GM19023 (cell line): ENCODE results near the gene PYCARD.
"Not testable (repeated sequence)": the region's sequence is repeated elsewhere in the genome, so short reads cannot be mapped to it uniquely, and the experiment has no call there.

ENCODE experiments used
- ATAC-seq: cut with Tn5 transposase; IDR thresholded peaks from one replicate; pipeline ENCODE4 v1.9.1; 2021; ENCODE audit warnings: mild to moderate bottlenecking, moderate library complexity; ENCODE audit not compliant: unreplicated experiment

The PYCARD gene

DNA sequence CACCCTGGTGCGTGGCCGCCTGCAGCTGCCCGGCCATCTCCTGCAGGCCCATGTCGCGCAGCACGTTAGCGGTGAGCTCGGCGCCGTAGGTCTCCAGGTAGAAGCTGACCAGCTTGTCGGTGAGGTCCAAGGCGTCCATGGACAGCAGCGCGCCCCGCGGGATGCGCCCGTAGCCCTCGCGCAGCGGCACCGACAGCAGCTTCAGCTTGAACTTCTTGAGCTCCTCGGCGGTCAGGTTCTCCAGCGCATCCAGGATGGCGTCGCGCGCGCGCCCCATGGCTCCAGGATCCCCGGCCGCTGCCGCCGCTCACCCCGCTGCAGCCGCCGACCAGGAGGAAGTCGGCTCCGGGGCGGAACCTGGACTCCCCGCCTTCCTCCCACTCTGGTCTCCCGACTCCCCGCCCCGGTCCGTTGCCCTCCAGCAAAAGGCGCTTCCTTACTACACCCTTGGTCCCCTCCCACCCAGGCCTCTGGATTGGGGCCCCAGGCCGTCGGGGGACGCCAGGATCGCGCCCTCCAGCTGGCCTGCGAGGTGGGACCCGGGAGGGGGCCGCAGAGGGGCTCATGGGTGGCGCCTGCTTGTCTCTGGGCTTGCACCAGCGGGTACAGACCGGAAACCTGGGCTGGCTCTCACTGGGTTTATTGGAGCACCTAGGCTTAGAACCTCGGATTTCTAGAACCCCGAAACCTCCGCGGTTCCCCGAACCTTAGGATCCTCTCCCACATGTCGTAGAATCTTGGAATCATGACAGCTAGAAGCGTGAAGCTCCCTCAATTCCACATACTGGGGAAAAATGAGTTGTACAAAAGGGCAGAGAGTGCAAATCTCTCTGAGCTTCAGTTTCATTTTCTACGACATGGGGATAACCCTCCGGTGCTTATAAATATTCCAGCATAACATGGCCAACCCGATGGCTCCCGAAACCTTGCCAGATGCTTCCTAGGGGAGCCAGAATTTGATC is at the start of gene PYCARD:
TSS of gene PYCARD (minus strand) at position 347 of the 962 bp plus-strand sequence. CDS start at position 277, 70 bp downstream.
- peak; percentile 35 for ATAC-seq

DNA sequence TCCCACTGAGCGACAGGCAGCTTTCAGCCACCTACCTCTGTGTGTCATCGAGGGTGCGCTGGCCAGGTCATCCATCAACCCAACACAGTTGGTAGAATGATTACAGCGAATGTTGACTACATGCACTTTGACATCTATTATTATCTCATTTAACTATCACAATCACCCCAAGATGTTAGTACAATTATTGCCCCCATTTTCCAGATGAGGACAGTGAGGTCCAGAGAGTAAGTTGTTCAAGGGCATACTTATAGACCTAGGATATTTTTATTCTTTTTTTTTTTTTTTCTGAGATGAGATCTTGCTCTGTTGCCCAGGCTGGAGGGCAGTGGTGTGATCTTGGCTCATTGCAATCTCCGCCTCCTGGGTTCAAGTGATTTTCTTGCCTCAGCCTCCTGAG is 48.9 kb upstream of the PYCARD start:
- ATAC-seq, result no peak

DNA sequence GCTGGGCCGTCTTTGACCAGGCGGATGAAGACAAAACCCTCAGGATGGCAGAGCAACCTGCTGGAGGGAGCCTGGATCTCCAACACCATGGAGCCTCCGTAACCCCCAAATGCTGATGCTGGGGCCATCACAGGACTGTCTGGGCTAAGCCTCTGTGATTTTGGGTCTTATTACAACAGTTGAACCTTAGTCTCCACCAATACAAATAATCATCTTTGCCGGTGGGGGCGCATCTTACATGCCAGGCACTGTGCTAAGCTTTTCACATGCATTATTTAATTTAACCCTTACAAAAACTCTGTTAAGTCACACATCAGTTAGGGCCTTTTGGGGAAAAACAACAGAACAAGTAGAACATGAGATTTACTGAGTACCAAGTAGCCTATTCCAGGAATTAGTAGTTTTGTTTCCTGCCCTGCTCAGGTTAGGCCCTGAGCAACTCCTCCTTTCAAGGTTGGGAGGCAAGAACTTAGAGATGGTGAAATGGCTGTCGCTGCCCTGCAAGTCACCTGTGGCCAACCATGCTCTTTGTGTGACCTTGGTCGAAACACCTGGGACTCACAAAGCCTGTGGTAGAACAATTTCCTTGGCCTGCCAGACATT is 48.3 kb upstream of the PYCARD start:
- no peak for ATAC-seq

DNA sequence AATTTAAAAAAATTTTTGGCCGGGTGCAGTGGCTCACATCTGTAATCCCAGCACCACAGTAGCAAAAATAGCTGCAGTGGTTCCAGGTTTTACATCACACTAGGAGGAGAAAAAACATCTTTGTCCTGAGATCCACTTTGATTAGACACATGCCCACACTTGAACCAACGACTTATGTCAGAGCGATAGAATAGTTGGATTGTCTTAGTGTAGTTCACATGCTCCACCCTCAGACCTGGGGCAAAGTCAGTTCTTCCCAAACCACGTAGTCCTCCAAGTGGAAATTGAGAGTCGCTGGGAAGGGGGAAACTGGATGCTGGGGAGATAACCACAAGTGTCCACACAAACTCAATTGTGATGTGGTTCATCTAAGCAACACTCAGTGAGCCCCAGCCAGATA is 45.8 kb upstream of the PYCARD start:
- no peak for ATAC-seq

DNA sequence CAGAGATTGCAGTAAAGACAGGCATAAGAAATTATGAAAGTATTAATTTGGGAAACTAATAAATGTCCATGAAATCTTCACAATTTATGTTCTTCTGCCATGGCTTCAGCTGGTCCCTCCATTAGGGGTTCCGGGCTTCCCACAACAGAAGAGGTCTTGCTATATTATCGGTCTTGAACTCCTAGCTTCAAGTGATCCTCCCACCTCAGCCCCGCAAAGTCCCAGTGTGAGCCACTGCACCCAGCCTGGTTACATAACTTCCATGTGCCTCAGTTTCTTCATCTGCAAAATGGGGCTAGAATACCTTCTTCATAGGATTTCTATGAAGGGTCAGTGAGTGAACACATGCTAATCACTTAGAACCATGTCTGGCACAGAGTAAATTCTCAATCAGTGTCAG is 43.7 kb upstream of the PYCARD start:
- ATAC-seq, result no peak

DNA sequence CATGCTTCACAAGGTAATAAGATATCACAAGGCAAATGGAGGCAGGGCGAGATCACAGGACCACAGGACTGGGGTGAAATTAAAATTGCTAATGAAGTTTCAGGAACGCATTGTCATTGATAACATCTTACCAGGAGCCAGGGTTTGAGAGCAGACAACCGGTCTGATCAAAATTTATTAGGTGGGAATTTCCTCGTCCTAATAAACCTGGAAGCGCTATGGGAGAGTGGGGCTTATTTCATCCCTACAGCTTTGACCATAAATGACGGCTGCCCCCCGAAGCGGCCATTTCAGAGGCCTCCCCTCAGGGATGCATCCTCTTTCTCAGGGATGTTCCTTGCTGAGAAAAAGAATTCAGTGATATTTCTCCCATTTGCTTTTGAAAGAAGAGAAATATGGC is 43.0 kb upstream of the PYCARD start:
- ATAC-seq, result not testable (repeated sequence)

DNA sequence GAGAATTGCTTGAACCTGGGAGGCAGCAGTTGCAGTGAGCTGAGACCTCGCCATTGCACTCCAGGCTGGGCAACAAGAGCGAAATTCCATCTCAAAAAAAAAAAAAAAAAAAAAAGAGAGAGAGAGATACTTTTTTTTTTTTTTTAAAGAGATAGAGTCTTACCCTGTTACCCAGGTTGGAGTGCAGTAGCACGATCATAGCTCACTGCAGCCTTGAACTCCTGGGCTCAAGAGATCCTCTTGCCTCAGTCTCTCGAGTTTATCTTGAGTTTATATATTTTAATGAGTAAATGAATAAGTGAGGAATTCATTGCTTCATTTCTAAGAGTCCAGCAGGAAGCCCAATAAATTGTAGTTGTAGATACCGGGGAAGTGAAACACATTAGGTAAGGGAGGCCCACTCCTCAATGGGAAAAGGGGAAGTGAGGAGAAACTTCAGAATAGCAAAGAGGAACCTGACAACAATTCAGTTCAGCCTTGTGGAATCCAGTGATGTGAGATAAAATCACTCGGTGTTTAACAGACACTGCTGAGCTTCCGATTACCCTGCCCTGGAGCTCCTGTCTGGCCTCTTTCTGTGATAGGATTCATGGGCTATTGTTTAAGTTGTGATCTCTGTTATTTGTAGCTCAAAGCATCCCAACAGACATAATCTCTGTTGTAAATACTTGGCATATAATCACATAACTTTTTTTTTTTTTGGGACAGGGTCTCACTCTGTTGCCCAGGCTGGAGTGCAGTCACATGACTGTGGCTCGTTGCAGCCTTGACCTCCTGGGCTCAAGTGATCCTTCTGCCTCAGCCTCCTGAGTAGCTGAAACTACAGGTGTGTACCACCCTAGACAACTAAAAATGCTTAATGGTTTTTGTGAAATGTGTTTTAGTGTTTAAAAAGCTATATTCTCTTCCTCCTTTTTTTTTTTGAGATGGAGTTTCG is 41.4 kb upstream of the PYCARD start:
- no peak for ATAC-seq

DNA sequence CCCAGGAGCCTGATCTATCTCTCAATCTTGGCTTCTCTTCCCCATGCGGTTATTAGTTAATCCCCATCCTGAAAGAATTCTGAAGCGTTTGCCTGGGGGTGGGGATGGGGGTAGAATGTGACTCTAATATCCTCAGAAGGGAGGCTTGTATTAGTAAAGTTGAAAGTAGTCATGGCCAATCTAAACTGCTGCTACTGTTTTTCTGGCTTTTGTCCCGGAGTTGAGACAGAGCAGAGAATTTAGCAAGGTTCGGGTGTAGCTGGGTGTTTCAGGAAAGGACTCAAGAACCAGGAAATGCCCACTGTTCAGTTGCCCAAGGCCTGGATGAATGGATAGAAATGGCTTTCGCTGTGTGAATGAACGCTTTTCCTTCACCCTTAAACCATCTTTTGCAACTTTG is 39.6 kb upstream of the PYCARD start:
- no peak for ATAC-seq

DNA sequence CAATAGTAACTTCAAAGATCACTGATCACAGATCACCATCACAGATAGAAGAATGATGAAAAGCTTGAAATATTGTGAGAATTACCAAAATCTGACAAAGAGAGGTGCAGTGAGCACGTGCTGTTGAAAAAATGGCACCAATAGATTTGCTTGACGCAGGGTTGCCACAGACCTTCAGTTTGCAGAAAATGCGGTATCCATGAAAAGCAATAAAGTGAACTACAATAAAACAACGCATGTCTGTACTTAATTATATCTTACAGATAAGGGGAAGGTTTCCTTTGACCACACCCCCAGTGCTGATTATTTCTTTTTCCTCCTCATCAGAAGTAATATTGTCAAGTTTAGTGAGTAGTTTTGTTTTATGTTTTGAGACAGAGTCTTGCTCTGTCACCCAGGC is 35.5 kb upstream of the PYCARD start:
- no peak for ATAC-seq

DNA sequence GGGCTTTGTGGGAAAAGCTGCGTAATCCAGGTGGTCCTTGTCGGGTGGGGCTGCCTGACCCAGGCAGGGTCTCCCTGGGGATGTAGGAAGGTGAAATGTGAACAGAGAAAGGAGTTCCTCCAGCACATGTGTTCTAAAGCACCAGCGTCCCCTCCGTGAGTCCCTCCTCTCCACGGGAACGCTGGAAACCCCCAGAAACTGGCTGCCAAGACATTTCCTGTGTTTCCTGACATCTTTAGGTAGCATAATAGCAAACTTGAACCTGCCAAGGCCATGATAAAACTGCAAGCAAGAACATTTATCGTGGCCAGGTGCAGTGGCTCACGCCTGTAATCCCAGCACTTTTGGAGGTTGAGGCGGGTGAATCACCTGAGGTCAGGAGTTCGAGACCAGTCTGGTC is 26.9 kb upstream of the PYCARD start:
- no peak for ATAC-seq

DNA sequence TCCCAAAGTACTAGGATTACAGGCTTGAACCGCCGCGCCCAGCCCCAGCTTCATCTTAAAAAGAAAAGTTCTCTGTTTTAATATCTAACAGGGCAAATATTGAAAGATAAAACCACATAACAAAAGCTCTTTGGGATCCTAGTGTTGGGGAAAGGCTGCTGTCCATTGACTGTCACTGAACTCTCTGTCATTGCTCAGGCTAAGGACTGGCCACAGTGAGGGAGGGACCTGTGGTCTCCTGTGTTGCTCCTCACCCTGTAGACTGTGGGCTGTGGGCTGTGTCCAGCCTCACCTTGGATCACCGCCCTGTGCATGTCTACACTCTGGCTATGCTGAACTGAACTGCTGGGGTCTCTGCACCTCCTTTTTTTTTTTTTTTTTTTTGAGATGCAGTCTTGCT is 25.6 kb upstream of the PYCARD start:
- no peak for ATAC-seq

DNA sequence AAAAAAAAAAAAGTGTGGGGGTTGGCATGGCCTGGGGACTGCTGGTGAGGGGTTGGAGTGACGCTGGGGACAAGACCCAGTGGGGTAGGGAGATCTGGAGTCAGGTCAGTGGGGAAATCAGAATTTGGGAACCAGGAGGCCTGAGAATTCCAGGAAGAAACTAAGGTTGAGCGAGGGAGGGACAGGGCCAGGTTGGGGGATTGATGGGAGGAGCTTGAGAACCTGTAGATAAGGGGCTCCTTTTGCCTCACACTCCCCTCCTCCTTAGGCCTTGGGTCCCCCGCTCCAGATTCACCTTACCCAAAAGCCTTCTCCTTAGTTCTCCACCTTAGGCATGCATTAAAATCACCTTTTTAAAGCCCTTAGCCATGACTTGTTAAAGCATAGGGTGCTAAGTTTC is 22.6 kb upstream of the PYCARD start:
- ATAC-seq, result no peak

DNA sequence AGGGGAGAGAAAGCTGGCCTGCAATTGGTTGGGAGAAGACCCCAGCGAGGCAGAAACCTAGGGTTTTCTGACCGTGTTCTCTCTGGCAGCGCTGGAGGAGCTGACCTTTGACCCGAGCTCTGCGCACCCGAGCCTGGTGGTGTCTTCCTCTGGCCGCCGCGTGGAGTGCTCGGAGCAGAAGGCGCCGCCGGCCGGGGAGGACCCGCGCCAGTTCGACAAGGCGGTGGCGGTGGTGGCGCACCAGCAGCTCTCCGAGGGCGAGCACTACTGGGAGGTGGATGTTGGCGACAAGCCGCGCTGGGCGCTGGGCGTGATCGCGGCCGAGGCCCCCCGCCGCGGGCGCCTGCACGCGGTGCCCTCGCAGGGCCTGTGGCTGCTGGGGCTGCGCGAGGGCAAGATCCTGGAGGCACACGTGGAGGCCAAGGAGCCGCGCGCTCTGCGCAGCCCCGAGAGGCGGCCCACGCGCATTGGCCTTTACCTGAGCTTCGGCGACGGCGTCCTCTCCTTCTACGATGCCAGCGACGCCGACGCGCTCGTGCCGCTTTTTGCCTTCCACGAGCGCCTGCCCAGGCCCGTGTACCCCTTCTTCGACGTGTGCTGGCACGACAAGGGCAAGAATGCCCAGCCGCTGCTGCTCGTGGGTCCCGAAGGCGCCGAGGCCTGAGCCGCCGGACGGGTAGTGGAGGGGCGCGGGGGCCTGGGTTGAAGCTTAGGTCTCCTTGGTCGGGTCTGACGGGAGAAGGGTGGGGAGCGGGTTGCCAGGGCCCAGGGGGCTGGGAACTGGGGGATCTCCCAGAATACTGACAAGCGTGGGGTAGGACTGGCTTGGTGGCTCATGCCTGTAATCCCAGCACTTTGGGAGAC is 21.8 kb upstream of the PYCARD start:
- no peak for ATAC-seq

DNA sequence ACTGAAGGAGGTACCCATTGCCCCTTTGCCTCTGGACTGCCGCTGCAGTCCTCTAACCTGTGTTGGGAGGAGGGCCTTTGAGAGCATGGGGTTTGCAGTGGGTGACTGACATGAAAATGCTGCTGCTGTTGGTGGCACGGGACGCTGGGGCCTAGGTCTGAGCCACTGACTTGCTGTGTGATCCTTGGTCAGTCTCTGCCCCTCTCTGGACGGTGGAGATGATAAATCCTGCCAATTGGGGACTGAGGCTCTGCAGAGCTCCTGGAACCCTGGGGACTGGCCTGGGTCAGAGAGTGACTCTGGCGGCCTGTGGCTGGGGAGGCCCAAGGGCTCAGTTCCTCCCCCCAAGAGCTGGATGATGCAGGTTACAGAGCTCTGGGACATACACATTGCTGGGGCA is 20.5 kb upstream of the PYCARD start:
- no peak for ATAC-seq

DNA sequence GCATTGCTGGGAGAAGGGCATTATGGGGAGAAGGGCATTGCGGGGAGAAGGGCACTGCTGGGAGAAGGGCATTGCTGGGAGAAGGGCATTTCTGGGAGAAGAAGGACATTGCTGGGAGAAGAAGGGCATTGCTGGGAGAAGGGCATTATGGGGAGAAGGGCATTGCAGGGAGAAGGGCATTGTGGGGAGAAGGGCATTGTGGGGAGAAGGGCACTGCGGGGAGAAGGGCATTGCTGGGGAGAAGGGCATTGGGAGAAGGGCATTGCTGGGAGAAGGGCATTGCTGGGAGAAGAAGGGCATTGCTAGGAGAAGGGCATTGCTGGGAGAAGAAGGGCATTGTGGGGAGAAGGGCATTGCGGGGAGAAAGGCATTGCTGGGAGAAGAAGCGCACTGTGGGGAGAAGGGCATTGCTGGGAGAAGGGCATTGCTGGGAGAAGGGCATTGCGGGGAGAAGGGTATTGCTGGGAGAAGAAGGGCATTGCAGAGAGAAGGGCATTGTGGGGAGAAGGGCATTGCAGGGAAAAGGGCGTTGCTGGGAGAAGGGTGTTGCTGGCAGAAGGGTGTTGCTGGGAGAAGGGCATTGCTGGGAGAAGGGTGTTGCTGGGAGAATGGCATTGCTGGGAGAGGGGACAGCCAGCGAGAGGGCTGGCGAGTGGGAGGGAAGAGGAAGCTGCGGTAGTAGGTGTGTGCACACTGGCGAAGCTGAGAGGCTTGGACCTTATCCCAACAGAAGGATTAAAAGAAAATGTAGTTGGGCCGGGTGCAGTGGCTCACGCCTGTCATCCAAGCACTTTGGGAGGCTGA is 19.0 kb upstream of the PYCARD start:
- no peak for ATAC-seq

DNA sequence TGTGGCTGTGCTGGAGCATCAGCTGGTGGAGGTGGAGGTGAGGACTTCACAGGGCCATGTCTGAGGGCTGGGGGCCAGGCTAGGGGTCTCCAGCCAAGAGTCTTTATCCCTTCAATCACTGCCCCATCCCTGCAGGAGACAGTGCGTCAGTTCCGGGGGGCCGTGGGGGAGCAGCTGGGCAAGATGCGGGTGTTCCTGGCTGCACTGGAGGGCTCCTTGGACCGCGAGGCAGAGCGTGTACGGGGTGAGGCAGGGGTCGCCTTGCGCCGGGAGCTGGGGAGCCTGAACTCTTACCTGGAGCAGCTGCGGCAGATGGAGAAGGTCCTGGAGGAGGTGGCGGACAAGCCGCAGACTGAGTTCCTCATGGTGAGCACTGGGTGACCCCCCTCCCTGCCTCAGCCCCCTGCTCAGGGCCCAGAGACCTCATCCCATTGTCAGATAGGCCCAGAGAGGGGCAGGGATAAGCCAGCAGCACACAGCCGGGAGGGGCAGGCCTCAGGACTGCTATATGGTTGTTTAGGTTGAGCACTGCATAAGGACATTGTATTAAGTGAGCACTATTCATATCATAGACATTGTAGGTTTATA is 16.7 kb upstream of the PYCARD start:
- ATAC-seq, result no peak

DNA sequence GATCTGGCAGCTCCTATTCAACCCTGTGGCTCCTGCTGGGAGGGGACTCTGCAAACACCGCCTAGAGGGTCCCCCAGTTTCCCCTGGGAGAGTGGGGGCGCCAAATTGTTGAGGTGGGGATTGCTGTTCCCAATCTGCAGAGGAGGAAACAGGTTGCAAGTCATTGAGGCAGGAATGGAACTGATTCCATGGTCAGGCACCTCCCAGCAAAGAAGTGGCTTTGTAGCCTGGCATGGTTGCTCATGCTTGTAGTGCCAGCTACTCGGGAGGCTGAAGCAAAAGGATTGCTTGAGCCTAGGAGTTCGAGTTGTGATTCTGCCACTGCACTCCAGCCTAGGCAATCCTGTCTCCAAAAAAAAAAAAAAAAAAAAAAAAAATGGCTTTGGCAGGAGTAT is 14.6 kb upstream of the PYCARD start:
- no peak for ATAC-seq

DNA sequence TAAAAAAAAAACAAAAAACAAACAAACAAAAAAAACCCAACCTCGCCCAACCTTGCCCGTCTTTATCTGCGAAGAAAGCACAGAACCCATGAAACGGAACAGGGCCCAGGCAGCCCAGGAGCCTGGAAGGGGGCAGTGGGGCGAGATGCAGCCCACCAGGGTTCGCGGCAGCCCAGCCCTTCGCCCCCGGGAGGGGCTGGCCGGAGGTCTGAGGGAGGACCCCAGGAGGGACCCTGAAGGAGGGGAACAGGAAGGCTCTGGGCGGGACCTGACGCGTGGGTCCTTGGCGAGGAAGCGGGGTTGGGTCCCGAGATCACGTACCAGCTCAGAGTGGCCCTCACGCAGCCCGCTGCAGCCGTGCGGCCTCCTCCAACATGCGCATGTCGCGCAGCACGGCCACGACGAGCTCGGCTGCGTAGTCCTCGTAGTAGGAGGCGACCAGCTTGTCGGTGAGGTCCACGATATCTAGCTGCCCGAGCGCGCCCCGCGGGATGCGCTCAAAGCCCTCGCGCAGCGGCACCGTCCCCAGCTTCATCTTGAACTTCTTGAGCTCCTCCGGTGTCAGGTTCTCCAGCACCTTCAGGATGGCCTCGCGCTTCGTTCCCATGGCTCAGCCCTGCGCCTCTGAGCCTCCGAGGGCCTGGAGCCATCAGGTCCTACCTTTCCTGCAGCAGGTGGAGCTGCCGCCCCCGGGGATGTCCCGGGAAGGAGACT is 14.0 kb upstream of the PYCARD start, which contains the start of gene PYDC1:
TSS of gene PYDC1 (minus strand) at position 714 of the 714 bp plus-strand sequence. CDS start at position 607, 107 bp downstream.
- no peak for ATAC-seq
